SU-DHL-6 (cell line): ENCODE data around the gene SCARB1.

ENCODE experiments used
- H2AFZ ChIP-seq: fragments of 200-600 bp; sonication (generic); 2 replicates; pipeline ENCODE4 v1.6.1; 2014; ENCODE audit warnings: low read depth, mild to moderate bottlenecking, moderate library complexity, mixed read lengths, antibody characterized with exemption, low read length; ENCODE audit not compliant: severe bottlenecking
- H3F3A ChIP-seq: fragments of 200-600 bp; shearing (Covaris generic); 2 replicates; pipeline ENCODE4 v1.6.0; 2016; ENCODE audit warnings: antibody characterized with exemption, mild to moderate bottlenecking; ENCODE audit not compliant: insufficient read depth
- H3K27ac ChIP-seq: fragments of 200-600 bp; sonication (generic); 2 replicates; pipeline ENCODE4 v1.5.1; 2016; ENCODE audit warnings: low read depth, mild to moderate bottlenecking, low read length, moderate library complexity, mixed read lengths
- H3K27me3 ChIP-seq: fragments of 200-600 bp; sonication (generic), shearing (Covaris generic); 2 replicates; pipeline ENCODE4 v1.6.0; 2014; ENCODE audit warnings: mild to moderate bottlenecking, low read length
- H3K36me3 ChIP-seq: fragments of 200-600 bp; sonication (generic); 2 replicates; pipeline ENCODE4 v1.6.1; 2014; ENCODE audit warnings: mild to moderate bottlenecking, low read length, mixed read lengths
- H3K4me2 ChIP-seq: fragments of 300-600, 200-600 bp; shearing (Covaris generic), sonication (generic); 2 replicates; pipeline ENCODE4 v1.6.0; 2014; ENCODE audit warnings: low read length, low read depth, mild to moderate bottlenecking; ENCODE audit not compliant: poor library complexity, severe bottlenecking
- H3K4me3 ChIP-seq: fragments of 200-600 bp; sonication (generic); 2 replicates; pipeline ENCODE4 v1.5.1; 2014; ENCODE audit warnings: antibody characterized with exemption, low read length, mild to moderate bottlenecking, mixed read lengths; ENCODE audit not compliant: insufficient read depth, poor library complexity, severe bottlenecking
- H3K79me2 ChIP-seq: fragments of 200-600 bp; sonication (generic); 2 replicates; pipeline ENCODE4 v1.6.1; 2014; ENCODE audit warnings: mild to moderate bottlenecking, low read length, moderate library complexity; ENCODE audit not compliant: insufficient read depth
- H3K9ac ChIP-seq: fragments of 200-600 bp; sonication (generic); 2 replicates; pipeline ENCODE4 v1.7.0; 2014; ENCODE audit warnings: mild to moderate bottlenecking, low read length
- H3K9me2 ChIP-seq: fragments of 200-600 bp; sonication (generic); replicated peaks from 2 replicates; pipeline ENCODE4 v1.6.1; 2014; ENCODE audit warnings: low read length; ENCODE audit not compliant: insufficient read depth
- H3K9me3 ChIP-seq: fragments of 200-600 bp; sonication (generic); 2 replicates; pipeline ENCODE4 v1.6.1; 2014; ENCODE audit warnings: low read length, mixed read lengths; ENCODE audit not compliant: insufficient read depth
- H4K20me1 ChIP-seq: fragments of 200-600 bp; sonication (generic); 2 replicates; pipeline ENCODE4 v1.6.1; 2014; ENCODE audit warnings: low read depth, mild to moderate bottlenecking, antibody characterized with exemption, low read length, moderate library complexity, mixed read lengths
- EZH2phosphoT487 ChIP-seq: fragments of 200-600 bp; sonication (generic), shearing (Covaris generic); conservative IDR thresholded peaks from 2 replicates; pipeline ENCODE4 v1.6.1; 2018; ENCODE audit warnings: mild to moderate bottlenecking, antibody characterized with exemption, low read length, moderate library complexity, mixed read lengths
- TF ChIP-seq, protein P1 (sequence below): fragments of 200-600 bp; sonication (generic); IDR thresholded peaks from one replicate; pipeline ENCODE4 v1.5.1; 2017; ENCODE audit warnings: antibody characterized with exemption, mild to moderate bottlenecking, low read length, moderate library complexity; ENCODE audit not compliant: insufficient read depth, poor library complexity, severe bottlenecking

The SCARB1 gene

GRCh38 chr12:124866195-124866882 lies 2.7 kb upstream of the SCARB1 start:
- no peak overlapping the region for H3K4me2 ChIP-seq
- no peaks in the 10 kb centered on the region for H3K9me2 ChIP-seq
- H3K27me3 ChIP-seq: no peaks in the 10 kb centered on the region
- no peaks in the 10 kb centered on the region for H3F3A ChIP-seq
- no peaks in the 10 kb centered on the region for H4K20me1 ChIP-seq
- H3K36me3 ChIP-seq: no peaks in the 10 kb centered on the region
- no peaks in the 10 kb centered on the region for H3K9me3 ChIP-seq
- no peak overlapping the region for H3K27ac ChIP-seq
- no peak for TF ChIP-seq EZH2phosphoT487
- TF ChIP-seq, protein P1, sequence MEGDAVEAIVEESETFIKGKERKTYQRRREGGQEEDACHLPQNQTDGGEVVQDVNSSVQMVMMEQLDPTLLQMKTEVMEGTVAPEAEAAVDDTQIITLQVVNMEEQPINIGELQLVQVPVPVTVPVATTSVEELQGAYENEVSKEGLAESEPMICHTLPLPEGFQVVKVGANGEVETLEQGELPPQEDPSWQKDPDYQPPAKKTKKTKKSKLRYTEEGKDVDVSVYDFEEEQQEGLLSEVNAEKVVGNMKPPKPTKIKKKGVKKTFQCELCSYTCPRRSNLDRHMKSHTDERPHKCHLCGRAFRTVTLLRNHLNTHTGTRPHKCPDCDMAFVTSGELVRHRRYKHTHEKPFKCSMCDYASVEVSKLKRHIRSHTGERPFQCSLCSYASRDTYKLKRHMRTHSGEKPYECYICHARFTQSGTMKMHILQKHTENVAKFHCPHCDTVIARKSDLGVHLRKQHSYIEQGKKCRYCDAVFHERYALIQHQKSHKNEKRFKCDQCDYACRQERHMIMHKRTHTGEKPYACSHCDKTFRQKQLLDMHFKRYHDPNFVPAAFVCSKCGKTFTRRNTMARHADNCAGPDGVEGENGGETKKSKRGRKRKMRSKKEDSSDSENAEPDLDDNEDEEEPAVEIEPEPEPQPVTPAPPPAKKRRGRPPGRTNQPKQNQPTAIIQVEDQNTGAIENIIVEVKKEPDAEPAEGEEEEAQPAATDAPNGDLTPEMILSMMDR: no peak
- H3K79me2 ChIP-seq: no peaks in the 10 kb centered on the region; the same call in 1 of the 2 replicates
- H2AFZ ChIP-seq: no peak overlapping the region
- H3K4me3 ChIP-seq: no peak overlapping the region
- H3K9ac ChIP-seq: no peak overlapping the region

DNA sequence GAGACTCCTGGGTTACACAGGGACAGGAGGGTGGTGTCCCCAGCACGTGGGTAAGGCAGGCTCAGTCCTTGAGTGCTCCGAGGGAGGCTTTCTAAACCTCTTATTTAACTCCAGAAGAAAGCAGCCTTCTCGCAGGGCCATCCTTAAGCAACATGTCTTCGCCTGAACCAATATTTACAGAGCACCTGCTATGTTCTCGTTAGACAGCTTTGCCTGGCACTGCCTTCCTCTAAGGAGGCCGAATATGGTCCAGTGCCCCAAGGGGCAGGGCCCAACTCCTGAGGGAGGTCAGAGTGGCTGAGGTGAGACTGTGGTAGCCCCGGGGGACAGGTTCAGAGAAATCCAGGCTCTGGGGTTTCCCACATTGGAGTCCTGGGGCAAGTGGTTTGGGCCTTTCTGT lies 2.1 kb upstream of the SCARB1 start:
- H3K4me3 ChIP-seq: no peak overlapping the region
- H3F3A ChIP-seq: peaks cover 6% of the 10 kb centered on the region; the same call in 1 of the 2 replicates
- no peaks in the 10 kb centered on the region for H4K20me1 ChIP-seq
- no peak overlapping the region for H2AFZ ChIP-seq
- no peaks in the 10 kb centered on the region for H3K27me3 ChIP-seq
- no peaks in the 10 kb centered on the region; the same call in 1 of the 2 replicates for H3K79me2 ChIP-seq
- no peaks in the 10 kb centered on the region for H3K9me3 ChIP-seq
- H3K36me3 ChIP-seq: no peaks in the 10 kb centered on the region
- TF ChIP-seq EZH2phosphoT487: no peak
- TF ChIP-seq, protein P1: no peak
- no peak overlapping the region for H3K9ac ChIP-seq
- no peak overlapping the region for H3K27ac ChIP-seq
- H3K9me2 ChIP-seq: no peaks in the 10 kb centered on the region
- H3K4me2 ChIP-seq: no peak overlapping the region

- no peaks in the 10 kb centered on the region; the same call in 1 of the 2 replicates for H3K79me2 ChIP-seq
- peak overlapping the region; percentile 68 for H3K4me2 ChIP-seq
- H3F3A ChIP-seq: peaks cover 6% of the 10 kb centered on the region; the same call in 1 of the 2 replicates
- no peaks in the 10 kb centered on the region for H3K9me3 ChIP-seq
- no peaks in the 10 kb centered on the region for H3K27me3 ChIP-seq
- H3K27ac ChIP-seq: peak overlapping the region; percentile 45
- no peaks in the 10 kb centered on the region for H3K9me2 ChIP-seq
- no peaks in the 10 kb centered on the region for H4K20me1 ChIP-seq
- peak overlapping the region; percentile 91 for H3K9ac ChIP-seq
- peak overlapping the region; percentile 84 for H2AFZ ChIP-seq
- H3K4me3 ChIP-seq: peak overlapping the region; percentile 38
- TF ChIP-seq, protein P1: no peak
- no peak for TF ChIP-seq EZH2phosphoT487
- no peaks in the 10 kb centered on the region for H3K36me3 ChIP-seq
Observed at GRCh38 chr12:124864326-124864752, 675 bp upstream of the SCARB1 start.
